ENCODE measurements around the gene LPP.

LPP gene

GRCh38 chr3:188470508-188471130 is 316.7 kb downstream of the LPP start:
- no peak for DNase-seq (ENCODE audit: low read depth in 2 of 2)

GRCh38 chr3:188471723-188472122 is 317.8 kb downstream of the LPP start:
- no peak for DNase-seq (ENCODE audit: low read depth in 2 of 2)

GRCh38 chr3:188472336-188472735 is 318.4 kb downstream of the LPP start:
- no peak for DNase-seq (ENCODE audit: low read depth in 2 of 2)

GRCh38 chr3:188473045-188473444 is 319.1 kb downstream of the LPP start:
- no peak for DNase-seq (ENCODE audit: low read depth in 2 of 2)

GRCh38 chr3:188473591-188474288 is 319.8 kb downstream of the LPP start:
- DNase-seq (ENCODE audit: low read depth in 2 of 2) = no peak

GRCh38 chr3:188476935-188477334 is 323.0 kb downstream of the LPP start:
- no peak for DNase-seq (ENCODE audit: low read depth in 2 of 2)

- DNase-seq (ENCODE audit: low read depth in 2 of 2) = no peak
These were observed 326.1 kb downstream of the LPP start for GRCh38 chr3:188480011-188480410.

GRCh38 chr3:188482929-188483328 is 329.0 kb downstream of the LPP start:
- no peak for DNase-seq (ENCODE audit: low read depth in 2 of 2)

- no peak for DNase-seq (ENCODE audit: low read depth in 2 of 2)
These were observed 332.2 kb downstream of the LPP start for GRCh38 chr3:188486126-188486525.

GRCh38 chr3:188486952-188487351 is 333.0 kb downstream of the LPP start:
- no peak for DNase-seq (ENCODE audit: low read depth in 2 of 2)

GRCh38 chr3:188487652-188488051 is 333.7 kb downstream of the LPP start:
- no peak for DNase-seq (ENCODE audit: low read depth in 2 of 2)

- no peak for DNase-seq (ENCODE audit: low read depth in 2 of 2)
These were observed 334.8 kb downstream of the LPP start for GRCh38 chr3:188488801-188489200.

GRCh38 chr3:188489639-188490405 is 335.9 kb downstream of the LPP start:
- DNase-seq (ENCODE audit: low read depth in 2 of 2) = no peak

GRCh38 chr3:188490416-188490815 is 336.5 kb downstream of the LPP start:
- no peak for DNase-seq (ENCODE audit: low read depth in 2 of 2)

GRCh38 chr3:188491276-188491687 is 337.3 kb downstream of the LPP start:
- DNase-seq (ENCODE audit: low read depth in 2 of 2) = no peak

- no peak for DNase-seq (ENCODE audit: low read depth in 2 of 2)
These were observed 342.4 kb downstream of the LPP start for GRCh38 chr3:188496390-188496789.

GRCh38 chr3:188497021-188497420 is 343.1 kb downstream of the LPP start:
- DNase-seq (ENCODE audit: low read depth in 2 of 2) = no peak

GRCh38 chr3:188503647-188504046 is 349.7 kb downstream of the LPP start:
- DNase-seq (ENCODE audit: low read depth in 2 of 2) = no peak

- no peak for DNase-seq (ENCODE audit: low read depth in 2 of 2)
These were observed 351.2 kb downstream of the LPP start for GRCh38 chr3:188505151-188505550.

- DNase-seq (ENCODE audit: low read depth in 2 of 2) = no peak
These were observed 352.0 kb downstream of the LPP start for GRCh38 chr3:188505911-188506310.

- DNase-seq (ENCODE audit: low read depth in 2 of 2) = no peak
These were observed 352.5 kb downstream of the LPP start for GRCh38 chr3:188506446-188506845.

GRCh38 chr3:188507244-188507720 is 353.3 kb downstream of the LPP start:
- DNase-seq (ENCODE audit: low read depth in 2 of 2) = no peak

GRCh38 chr3:188508454-188508853 is 354.5 kb downstream of the LPP start:
- no peak for DNase-seq (ENCODE audit: low read depth in 2 of 2)
